ENCODE results near the gene C6orf89.

DNA sequence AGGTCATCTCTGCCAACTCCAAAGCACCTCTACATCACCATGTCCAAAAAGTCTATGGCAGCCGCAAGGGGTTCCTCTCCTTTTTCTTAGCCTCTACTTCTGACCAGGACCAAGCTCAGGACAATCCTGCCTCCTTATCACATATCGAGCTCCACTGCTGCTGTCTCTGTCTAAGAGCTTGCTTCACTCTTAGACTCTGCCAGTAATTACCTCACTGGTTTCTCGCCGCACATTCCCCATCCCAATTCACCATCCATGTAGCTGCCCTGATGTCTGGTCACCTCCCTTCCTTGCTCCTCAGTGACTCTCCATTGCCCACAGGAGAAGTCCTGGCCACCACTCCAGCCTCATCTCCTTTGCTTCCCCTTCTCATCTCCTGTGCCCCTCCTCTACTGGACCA lies 44.7 kb downstream of the C6orf89 start:
- TF ChIP-seq CTCF (conservative IDR thresholded peaks at IDR 0.05; ENCODE audit: low read length) (no peak), EZH2phosphoT487 (IDR thresholded peaks at IDR 0.05; ENCODE audit: borderline replicate concordance) (no peak)

Data from Loucy (cell line).